T-helper 2 cell (primary cell): Measurements from ENCODE around the gene FAM89B.

Experiments used
- DNase-seq, 5 experiments: peaks; one replicate each; pipeline versions ENCODE4 v3.0.0 to v3.0.0-alpha.2; 2012 to 2022

The FAM89B gene

GRCh38 chr11:65558002-65558929 is 14.1 kb upstream of the FAM89B start, which contains the start of gene LTBP3:
Gene LTBP3, minus strand, starts transcription at chr11:65558359. Its CDS starts 400 bp downstream, at chr11:65557959.
- peak in 2 of 5 experiments; percentile 26 to 54 for DNase-seq

GRCh38 chr11:65558930-65559509 is 13.3 kb upstream of the FAM89B start:
- DNase-seq, result no peak

GRCh38 chr11:65559535-65559934 is 12.8 kb upstream of the FAM89B start:
- DNase-seq, result no peak

- no peak for DNase-seq
Measured at GRCh38 chr11:65559951-65560537, 12.3 kb upstream of the FAM89B start.

GRCh38 chr11:65560555-65561418 is 11.6 kb upstream of the FAM89B start:
- DNase-seq, result no peak

GRCh38 chr11:65562020-65562419 is 10.3 kb upstream of the FAM89B start:
- no peak for DNase-seq

- DNase-seq, result no peak
Measured at GRCh38 chr11:65562788-65563187, 9.6 kb upstream of the FAM89B start.

- no peak for DNase-seq
Measured at GRCh38 chr11:65563601-65564000, 8.7 kb upstream of the FAM89B start.

GRCh38 chr11:65564879-65565559 is 7.3 kb upstream of the FAM89B start:
- peak in 1 of 5 experiments; percentile 57 for DNase-seq

GRCh38 chr11:65565624-65566453 is 6.5 kb upstream of the FAM89B start:
- DNase-seq, result peak in 2 of 5 experiments; percentile 66 to 76

GRCh38 chr11:65569164-65569972 is 3.0 kb upstream of the FAM89B start:
- no peak for DNase-seq

GRCh38 chr11:65569973-65570918 is 2.1 kb upstream of the FAM89B start, which contains the start of gene ZNRD2:
Gene ZNRD2, plus strand, starts transcription at chr11:65570477. Its CDS starts 15 bp downstream, at chr11:65570492.
- DNase-seq, result peak; percentile 95 to 100 (median 98)

GRCh38 chr11:65571420-65571819 is 918 bp upstream of the FAM89B start:
- DNase-seq, result no peak

GRCh38 chr11:65571940-65572339 is 398 bp upstream of the FAM89B start:
- peak in 1 of 5 experiments; percentile 50 for DNase-seq

- DNase-seq, result peak in 1 of 5 experiments; percentile 50
Measured at GRCh38 chr11:65573391-65574079, 1.2 kb downstream of the FAM89B start.

- peak; percentile 74 to 92 (median 80) for DNase-seq
Measured at GRCh38 chr11:65574109-65574810, 1.9 kb downstream of the FAM89B start.
